ENCODE results near the gene CHRNG.

CHRNG gene, protein sequence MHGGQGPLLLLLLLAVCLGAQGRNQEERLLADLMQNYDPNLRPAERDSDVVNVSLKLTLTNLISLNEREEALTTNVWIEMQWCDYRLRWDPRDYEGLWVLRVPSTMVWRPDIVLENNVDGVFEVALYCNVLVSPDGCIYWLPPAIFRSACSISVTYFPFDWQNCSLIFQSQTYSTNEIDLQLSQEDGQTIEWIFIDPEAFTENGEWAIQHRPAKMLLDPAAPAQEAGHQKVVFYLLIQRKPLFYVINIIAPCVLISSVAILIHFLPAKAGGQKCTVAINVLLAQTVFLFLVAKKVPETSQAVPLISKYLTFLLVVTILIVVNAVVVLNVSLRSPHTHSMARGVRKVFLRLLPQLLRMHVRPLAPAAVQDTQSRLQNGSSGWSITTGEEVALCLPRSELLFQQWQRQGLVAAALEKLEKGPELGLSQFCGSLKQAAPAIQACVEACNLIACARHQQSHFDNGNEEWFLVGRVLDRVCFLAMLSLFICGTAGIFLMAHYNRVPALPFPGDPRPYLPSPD

DNA sequence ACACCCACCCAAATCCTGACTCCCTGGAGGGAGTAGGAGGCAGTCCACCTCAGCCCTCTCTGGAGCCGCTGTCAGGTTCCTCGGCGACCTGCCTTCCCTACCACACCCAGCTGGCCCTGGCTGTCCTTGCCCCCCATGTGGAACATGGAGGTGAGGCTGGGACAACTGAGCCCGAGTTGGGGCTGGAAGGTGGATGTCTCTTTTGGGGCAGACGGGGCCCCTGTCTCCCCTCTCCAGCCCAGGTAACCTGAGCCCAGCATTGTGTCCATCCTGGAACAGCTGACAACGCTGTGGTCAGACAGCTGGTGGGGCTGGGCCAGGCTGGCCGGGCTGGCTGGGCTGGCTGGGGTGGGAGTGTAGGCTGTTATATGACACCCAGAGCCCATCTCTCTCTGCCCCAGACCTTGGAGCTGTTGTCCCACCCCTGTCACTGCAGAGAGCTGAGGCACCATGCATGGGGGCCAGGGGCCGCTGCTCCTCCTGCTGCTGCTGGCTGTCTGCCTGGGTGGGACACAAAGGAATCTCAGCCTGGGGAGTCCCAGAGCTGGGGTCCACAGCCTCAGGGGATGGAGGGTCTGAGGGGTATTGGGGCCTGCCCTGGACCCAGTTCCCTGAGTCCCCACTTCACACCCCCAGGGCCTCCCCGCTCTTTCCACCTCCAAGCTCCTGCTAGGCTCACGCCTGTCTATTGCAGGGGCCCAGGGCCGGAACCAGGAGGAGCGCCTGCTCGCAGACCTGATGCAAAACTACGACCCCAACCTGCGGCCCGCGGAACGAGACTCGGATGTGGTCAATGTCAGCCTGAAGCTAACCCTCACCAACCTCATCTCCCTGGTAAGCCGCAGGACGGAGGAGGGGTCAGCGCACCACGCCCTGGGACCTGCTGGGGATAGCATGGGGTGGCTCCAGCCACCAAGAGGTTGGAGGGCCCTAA, at the start of gene CHRNG:
Gene CHRNG, plus strand, starts transcription at position 395 of the 934 bp plus-strand sequence. Its CDS starts 56 bp downstream, at position 451.
- no peak within 1 kb of the TSS for H3K4me3 ChIP-seq (ENCODE audit: low read depth, low read length)

DNA sequence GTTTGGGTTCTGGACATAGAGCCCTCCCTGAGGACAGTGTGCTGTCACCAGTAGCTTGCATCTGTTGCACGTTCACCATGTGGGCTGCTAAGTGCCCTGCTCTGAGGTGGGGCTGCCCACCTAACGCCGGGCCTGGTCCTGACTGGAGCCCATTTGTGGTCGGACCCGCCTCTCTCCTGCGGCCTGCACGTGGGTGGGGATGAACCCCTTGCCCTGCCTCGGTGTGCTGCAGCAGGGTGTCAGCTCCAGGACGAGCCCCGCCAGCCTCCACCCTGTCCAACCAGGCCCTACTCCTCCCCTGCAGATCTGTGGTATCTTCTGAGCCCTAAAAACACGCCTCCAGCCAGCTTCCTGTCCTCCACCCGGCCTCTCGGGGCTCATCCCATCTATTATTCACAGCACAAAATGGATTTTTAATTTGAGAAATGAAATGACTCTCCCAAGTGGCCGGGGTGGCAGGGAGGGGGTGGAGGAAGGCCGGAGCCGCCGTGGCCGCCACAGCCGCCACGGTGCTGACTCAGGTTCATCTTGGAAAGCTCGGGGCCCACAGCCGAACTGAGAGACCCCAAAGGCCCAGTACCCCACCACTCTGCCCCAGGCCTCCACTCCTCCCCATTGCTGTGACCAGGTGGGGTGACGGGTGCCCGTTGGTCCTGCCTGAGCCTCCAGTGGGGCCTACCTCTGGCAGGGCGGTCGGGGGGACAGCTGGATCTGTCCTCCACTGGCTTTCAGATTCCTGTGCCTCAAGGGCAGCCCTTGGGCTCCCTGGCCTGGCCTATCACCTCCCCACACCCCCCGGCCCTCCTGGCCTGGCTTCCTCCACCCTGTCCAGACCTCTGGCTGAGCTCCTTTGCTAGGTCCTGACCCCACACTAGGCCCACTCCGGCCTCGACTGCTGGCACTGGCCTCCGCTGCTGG, 49.0 kb upstream of the CHRNG start:
- H3K4me3 ChIP-seq (ENCODE audit: low read depth, low read length), result no peak overlapping the region

DNA sequence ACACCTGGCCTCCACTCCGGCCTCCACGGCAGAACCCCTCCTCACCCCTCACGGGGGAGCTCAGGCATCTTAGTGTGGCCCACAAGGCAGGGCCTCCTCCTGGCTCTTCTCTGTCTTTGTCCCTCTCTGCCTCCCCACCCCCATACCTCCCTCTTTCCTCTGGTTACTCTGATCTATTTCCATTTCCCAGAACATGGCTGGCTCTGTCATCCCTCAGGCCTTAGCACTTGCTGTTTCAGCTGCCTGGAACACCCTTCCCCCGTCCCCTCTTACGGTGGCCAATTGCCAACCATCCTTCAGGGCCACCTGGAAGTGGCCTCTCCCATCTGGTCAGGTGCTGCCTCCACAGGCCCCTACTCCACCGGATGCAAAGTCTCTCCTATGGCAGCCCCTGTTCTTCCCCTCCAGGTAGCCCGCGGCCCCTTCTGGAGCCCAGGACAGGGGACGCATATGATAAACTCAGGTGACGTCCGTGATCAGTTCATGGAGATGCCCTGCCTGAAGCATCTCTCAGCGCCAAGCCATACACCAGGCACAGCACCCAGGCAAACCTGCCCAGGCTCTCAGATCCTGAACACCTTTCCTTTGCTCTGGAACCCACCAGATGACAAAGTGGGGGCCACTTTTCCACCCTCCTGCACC, 48.2 kb upstream of the CHRNG start:
- no peak overlapping the region for H3K4me3 ChIP-seq (ENCODE audit: low read depth, low read length)

DNA sequence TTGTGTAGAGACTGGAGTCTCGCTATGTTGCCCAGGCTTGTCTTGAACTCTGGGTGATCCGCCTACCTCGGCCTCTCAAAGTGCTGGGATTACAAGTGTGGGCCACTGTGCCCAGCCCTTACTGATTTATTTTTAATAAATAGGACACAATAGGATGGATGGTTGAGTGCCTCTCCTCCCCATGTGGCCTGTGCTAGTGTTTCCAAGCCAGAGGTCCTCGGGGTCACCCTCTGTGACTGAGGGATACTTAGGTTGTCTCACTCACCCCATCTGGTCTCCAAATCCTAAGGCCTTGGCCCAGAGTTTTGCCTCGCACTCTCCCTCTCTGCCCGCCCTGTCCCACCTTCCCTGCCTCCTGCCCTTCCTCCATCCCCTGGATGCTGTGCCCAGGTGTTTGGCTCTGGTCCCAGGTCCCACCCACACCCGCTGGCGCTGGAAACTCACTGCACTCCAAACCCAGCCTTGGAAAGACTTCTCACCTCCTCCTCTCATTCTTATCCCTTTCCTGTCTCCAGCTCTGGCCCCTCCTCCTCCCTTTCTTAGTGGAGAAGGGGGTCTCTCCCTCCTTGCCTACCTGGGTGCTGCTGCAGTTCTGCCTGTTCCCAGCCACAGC, 47.1 kb upstream of the CHRNG start:
- H3K4me3 ChIP-seq (ENCODE audit: low read depth, low read length), result no peak overlapping the region

- H3K4me3 ChIP-seq (ENCODE audit: low read depth, low read length), result no peak overlapping the region
Observed at GRCh38 chr2:232492963-232493700, 46.4 kb upstream of the CHRNG start.

- H3K4me3 ChIP-seq (ENCODE audit: low read depth, low read length), result no peak overlapping the region
Observed at GRCh38 chr2:232493701-232494474, 45.6 kb upstream of the CHRNG start.

- H3K4me3 ChIP-seq (ENCODE audit: low read depth, low read length), result no peak overlapping the region
Observed at GRCh38 chr2:232494542-232494941, 45.0 kb upstream of the CHRNG start.

- H3K4me3 ChIP-seq (ENCODE audit: low read depth, low read length), result no peak overlapping the region
Observed at GRCh38 chr2:232495292-232495691, 44.2 kb upstream of the CHRNG start.

- no peak overlapping the region for H3K4me3 ChIP-seq (ENCODE audit: low read depth, low read length)
Observed at GRCh38 chr2:232496501-232497270, 42.8 kb upstream of the CHRNG start.

- no peak overlapping the region for H3K4me3 ChIP-seq (ENCODE audit: low read depth, low read length)
Observed at GRCh38 chr2:232497348-232497747, 42.1 kb upstream of the CHRNG start.

GRCh38 chr2:232498452-232498851, 41.0 kb upstream of the CHRNG start:
- H3K4me3 ChIP-seq (ENCODE audit: low read depth, low read length), result no peak overlapping the region

DNA sequence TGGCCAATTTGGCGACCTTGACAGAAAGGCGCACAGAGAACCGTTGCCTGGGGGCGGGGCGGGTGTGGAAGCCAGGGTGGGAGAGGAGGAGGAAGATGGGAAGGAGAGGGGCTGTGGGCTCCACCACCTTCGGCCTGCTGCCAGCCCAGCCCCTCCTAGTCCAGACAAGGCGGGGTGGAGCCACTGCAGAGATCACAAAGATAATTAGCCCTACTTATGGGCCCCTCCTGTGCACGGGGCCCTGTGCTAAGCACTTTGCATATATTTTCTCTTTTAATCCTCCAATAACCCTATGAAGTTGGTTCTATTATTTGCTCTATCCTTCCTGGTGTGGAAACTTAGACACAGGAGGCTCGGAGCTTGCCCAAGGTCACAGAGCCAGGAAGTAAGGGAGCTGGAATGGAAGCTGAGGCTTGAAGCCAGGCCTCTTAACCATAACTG, 38.1 kb upstream of the CHRNG start:
- no peak overlapping the region for H3K4me3 ChIP-seq (ENCODE audit: low read depth, low read length)

GRCh38 chr2:232501794-232502390, 37.6 kb upstream of the CHRNG start:
- no peak overlapping the region for H3K4me3 ChIP-seq (ENCODE audit: low read depth, low read length)

DNA sequence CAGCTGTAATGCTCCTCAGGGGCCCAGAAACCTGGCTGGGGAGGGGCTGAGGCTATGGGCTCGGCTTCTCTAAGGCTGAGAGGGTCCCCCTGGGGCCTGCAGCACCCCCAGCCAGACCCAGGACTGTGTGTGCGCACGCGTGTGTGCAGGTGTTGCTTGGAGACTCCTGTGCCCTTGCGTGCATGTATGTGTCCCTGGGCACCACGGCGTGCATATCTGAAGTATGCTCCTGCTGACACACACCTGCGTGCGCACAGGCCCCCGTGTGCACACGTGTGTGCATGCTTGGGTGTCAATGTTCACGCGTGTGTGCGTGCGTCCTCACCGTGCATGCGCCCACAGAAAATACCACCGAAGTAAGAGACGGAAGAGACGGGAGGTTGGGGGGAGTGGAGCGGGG, 37.0 kb upstream of the CHRNG start:
- peak overlapping the region; percentile 42 for H3K4me3 ChIP-seq (ENCODE audit: low read depth, low read length)

DNA sequence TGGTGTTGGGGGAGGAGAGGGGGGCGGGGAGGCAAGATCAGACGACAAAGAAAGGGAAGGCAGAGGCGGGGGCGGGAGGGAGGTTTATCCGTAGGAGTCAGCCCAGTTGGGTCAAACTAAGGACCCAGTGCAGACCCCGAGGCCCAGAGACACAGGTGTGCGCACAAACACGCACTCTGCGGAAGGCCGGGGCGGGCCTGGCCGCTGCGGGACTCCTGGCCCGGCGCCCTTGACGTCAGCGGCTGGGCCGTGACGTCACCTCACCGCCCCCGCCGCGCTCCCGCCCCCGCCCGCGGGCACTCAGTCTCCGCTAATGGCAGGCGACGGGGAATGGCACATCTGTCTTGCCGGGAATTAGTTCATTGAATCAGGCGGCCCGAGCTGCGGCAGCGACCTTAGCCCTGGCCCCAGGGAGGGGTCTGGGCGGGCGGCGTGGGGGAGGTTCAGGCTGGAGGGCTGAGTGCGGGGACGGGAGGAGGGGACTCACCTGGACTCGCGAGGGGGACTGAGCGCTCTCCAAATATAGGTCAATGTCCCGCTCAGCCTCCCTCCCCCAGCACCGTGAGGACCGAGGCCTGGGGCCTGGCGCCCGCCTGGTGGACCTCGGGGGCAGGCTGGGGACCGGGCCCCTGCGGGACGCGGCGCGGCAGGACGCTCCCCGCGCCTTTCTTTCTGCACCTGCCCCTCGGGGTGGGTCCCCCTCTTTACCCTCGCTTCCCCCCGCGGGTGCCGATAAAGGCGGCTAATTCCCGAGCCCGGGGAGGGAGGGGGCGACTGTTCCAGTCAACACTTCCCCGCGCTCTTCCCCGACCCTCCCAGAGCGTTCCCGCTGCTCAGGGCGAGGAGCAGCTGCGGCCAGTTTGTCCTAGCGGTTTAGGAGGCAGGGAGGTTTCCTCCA, 36.3 kb upstream of the CHRNG start:
- peak overlapping the region; percentile 45 for H3K4me3 ChIP-seq (ENCODE audit: low read depth, low read length)

DNA sequence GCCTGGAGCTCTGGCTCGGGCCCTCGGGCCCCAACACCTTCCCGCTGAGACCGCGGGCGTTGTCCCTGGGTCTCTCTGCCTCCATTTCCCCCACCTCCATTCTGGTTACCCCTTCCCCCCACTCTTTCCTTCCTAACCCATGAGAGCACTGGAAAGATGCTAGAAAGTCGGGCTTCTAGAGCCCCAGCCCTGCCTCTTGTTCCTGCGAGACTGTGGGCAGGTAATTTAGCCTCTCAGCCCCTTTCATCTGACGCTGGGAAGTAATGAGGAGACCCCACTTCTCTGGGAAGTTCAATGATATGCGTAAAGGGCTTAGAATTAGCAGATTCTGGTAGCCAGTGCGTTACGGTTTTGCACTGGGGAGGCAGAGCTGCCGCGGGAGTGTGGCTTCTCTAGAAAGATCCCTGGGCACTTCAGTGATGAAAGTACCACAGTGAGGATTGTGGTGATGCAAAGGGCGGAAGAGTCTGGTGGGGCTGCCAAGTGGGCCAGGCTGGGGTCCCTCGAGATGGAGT, 35.6 kb upstream of the CHRNG start:
- peak overlapping the region; percentile 45 for H3K4me3 ChIP-seq (ENCODE audit: low read depth, low read length)

Data from iPS-11a (cell line).